ENCODE measurements around the gene MAD1L1. TPM values are rescaled to one million over a fixed set of nuclear protein-coding genes. Genes with fewer than 3 reads are reported as not detected.
"Not testable (repeated sequence)": the region's sequence is repeated elsewhere in the genome, so short reads cannot be mapped to it uniquely, and the experiment has no call there.

Gene MAD1L1
- total RNA-seq, 4 donors from 2014 or later, result 22.3 to 56.6 (median 35.0) TPM

- not testable (repeated sequence) for H3K4me1 ChIP-seq, H3K27me3 ChIP-seq, H3K36me3 ChIP-seq, ATAC-seq, H3K27ac ChIP-seq, H3K4me3 ChIP-seq
- H3K9me3 ChIP-seq, result peaks cover 0 to 11% (median 0%) of the 10 kb centered on the region in 3 donors
- 88 to 90% methylated on average over 1 of the region's 1 CpG for WGBS, 2 donors (ENCODE audit: low coverage in 1 of 2)
Measured at GRCh38 chr7:1829668-1830067, 403.1 kb downstream of the MAD1L1 start.

GRCh38 chr7:1829111-1829510, 403.6 kb downstream of the MAD1L1 start:
- peaks cover 0 to 11% (median 0%) of the 10 kb centered on the region in 3 donors for H3K9me3 ChIP-seq
- ATAC-seq, result no peak
- no peaks in the 10 kb centered on the region for H3K27me3 ChIP-seq
- no peaks in the 10 kb centered on the region for H3K36me3 ChIP-seq
- no peaks in the 10 kb centered on the region for H3K4me1 ChIP-seq
- no peak for TF ChIP-seq POLR2A (IDR thresholded peaks at IDR 0.05)
- TF ChIP-seq, protein P1, sequence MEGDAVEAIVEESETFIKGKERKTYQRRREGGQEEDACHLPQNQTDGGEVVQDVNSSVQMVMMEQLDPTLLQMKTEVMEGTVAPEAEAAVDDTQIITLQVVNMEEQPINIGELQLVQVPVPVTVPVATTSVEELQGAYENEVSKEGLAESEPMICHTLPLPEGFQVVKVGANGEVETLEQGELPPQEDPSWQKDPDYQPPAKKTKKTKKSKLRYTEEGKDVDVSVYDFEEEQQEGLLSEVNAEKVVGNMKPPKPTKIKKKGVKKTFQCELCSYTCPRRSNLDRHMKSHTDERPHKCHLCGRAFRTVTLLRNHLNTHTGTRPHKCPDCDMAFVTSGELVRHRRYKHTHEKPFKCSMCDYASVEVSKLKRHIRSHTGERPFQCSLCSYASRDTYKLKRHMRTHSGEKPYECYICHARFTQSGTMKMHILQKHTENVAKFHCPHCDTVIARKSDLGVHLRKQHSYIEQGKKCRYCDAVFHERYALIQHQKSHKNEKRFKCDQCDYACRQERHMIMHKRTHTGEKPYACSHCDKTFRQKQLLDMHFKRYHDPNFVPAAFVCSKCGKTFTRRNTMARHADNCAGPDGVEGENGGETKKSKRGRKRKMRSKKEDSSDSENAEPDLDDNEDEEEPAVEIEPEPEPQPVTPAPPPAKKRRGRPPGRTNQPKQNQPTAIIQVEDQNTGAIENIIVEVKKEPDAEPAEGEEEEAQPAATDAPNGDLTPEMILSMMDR (IDR thresholded peaks at IDR 0.05), result no peak
- TF ChIP-seq POLR2AphosphoS5 (IDR thresholded peaks at IDR 0.05), result no peak
- no peak for TF ChIP-seq EP300 (IDR thresholded peaks at IDR 0.05)
- no peak overlapping the region for H3K4me3 ChIP-seq
- 94 to 100% methylated on average over 3 to 4 of the region's 22 CpGs for WGBS, 2 donors (ENCODE audit: low coverage in 1 of 2)
- no peak overlapping the region for H3K27ac ChIP-seq

GRCh38 chr7:1828170-1828569, 404.6 kb downstream of the MAD1L1 start:
- not testable (repeated sequence) for H3K4me3 ChIP-seq, ATAC-seq, H3K4me1 ChIP-seq, H3K27ac ChIP-seq, H3K36me3 ChIP-seq, H3K27me3 ChIP-seq
- 100% methylated on average over 3 of the region's 16 CpGs; no CpG with 5 or more reads in 1 of the 2 donors for WGBS, 2 donors (ENCODE audit: low coverage in 1 of 2)
- H3K9me3 ChIP-seq, result peaks cover 0 to 11% (median 0%) of the 10 kb centered on the region in 3 donors

DNA sequence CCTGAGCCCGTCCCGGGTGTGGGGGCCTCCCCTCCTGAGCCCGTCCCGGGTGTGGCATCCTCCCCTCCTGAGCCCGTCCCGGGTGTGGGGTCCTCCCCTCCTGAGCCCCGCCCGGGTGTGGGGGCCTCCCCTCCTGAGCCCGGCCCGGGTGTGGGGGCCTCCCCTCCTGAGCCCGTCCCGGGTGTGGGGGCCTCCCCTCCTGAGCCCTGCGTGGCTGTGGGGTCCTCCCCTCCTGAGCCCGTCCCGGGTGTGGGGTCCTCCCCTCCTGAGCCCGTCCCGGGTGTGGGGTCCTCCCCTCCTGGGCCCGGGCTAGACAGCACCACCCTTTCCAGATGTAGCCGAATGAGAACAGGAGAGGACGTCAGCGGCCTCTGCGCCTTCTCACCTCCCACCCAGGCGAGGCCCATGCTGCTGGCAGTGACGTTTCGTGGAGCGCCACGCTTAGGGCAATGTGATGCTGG, 405.2 kb downstream of the MAD1L1 start:
- H3K4me1 ChIP-seq, H3K27ac ChIP-seq, H3K27me3 ChIP-seq, H3K36me3 ChIP-seq, H3K4me3 ChIP-seq, ATAC-seq: not testable (repeated sequence)
- H3K9me3 ChIP-seq, result peaks cover 0 to 11% (median 0%) of the 10 kb centered on the region in 3 donors
- WGBS, 2 donors (ENCODE audit: low coverage in 1 of 2), result no CpG with 5 or more reads among the region's 27 CpGs

DNA sequence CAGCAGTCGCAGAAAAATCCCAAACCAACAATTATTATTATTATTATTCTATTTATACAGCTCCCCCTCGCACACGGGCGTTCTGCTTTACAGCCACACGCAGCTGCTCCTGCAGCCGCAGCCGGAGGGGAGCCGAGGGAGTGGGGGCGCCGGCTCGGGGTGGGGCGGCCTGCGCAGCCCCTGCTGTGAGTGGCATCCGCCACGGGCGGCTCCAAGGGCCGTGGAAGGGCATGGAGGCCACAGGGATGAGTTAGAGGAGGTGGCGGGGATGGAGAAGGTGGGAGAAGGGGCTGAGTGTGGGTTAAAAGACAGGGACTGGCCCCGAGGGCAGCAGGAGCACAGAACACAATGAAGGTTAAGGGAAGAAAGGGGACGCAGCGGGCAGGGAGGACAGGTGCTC, 405.8 kb downstream of the MAD1L1 start:
- WGBS, 2 donors (ENCODE audit: low coverage in 1 of 2), result 71 to 100% methylated on average over 1 to 3 of the region's 21 CpGs
- not testable (repeated sequence) for H3K4me1 ChIP-seq, H3K36me3 ChIP-seq, H3K27me3 ChIP-seq, H3K4me3 ChIP-seq, ATAC-seq, H3K27ac ChIP-seq
- H3K9me3 ChIP-seq, result peaks cover 0 to 11% (median 0%) of the 10 kb centered on the region in 3 donors

DNA sequence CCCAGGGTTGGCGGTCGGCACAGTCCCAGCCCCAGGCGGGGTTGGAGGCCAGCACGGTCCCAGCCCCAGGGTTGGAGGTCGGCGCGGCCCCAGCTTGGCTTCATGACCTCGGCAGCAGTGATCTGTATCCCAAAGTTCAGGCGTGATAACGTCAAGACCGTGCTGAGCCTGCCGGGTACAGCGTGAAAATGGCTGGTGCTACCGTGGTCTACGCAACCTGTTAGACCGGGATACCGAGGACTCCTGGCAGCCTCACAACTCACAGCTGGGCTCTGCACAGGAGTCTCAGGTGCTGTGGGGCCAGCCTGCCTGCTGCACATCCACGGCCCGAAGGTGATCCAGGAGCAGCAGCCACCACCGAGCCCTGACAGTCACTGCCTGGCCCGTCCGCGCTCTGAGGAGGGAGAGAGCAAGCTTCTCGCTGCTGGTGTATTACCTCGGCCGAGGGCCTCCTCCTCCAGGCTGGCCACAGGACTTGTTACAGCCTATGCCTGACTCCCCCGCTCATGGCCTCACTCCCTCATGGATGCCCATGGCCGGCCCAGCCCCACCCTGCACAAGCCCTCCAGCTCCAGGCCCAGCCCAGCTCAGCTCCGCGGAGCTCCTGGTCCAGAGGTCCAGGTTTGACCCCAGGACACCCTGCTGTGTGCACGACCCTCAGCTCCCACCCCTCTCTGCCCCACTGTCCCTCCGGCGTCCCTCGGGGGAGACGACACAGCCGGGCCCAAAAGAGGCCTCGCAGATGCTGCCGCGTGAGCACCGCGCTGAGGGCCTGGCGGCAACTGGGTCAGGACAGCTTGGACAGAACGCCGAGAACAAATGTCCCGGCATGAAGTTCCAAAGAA, 406.6 kb downstream of the MAD1L1 start:
- H3K36me3 ChIP-seq, result no peaks in the 10 kb centered on the region
- no peak for ATAC-seq
- TF ChIP-seq POLR2AphosphoS5 (IDR thresholded peaks at IDR 0.05) (no peak), POLR2A (IDR thresholded peaks at IDR 0.05) (no peak), EP300 (IDR thresholded peaks at IDR 0.05) (no peak)
- TF ChIP-seq, protein P1 (IDR thresholded peaks at IDR 0.05), result no peak
- no peaks in the 10 kb centered on the region for H3K27me3 ChIP-seq
- H3K4me3 ChIP-seq, result no peak overlapping the region
- H3K27ac ChIP-seq, result no peak overlapping the region
- H3K9me3 ChIP-seq, result peaks cover 0 to 11% (median 0%) of the 10 kb centered on the region in 3 donors
- H3K4me1 ChIP-seq, result no peaks in the 10 kb centered on the region
- no CpG with 5 or more reads among the region's 45 CpGs for WGBS, 2 donors (ENCODE audit: low coverage in 1 of 2)

DNA sequence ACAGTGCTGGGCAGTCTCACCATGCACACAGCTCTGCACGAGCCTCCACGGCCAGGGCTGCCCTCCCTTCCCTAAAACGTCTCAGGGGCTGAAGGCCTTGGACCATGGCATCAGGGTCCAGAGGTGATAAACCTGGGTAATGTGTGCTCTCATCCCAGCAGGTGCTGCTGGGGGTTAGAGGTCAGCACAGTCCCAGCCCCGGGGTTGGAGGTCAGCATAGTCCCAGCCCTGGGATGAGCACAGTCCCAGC, 407.2 kb downstream of the MAD1L1 start:
- no CpG with 5 or more reads among the region's 4 CpGs for WGBS, 2 donors (ENCODE audit: low coverage in 1 of 2)

GRCh38 chr7:1824882-1825646, 407.7 kb downstream of the MAD1L1 start:
- 88% methylated on average over 8 of the region's 28 CpGs; no CpG with 5 or more reads in 1 of the 2 donors for WGBS, 2 donors (ENCODE audit: low coverage in 1 of 2)
- H3K36me3 ChIP-seq, ATAC-seq, H3K4me3 ChIP-seq, H3K27me3 ChIP-seq, H3K9me3 ChIP-seq, H3K27ac ChIP-seq, H3K4me1 ChIP-seq: not testable (repeated sequence)

More for the DNA sequence above, 407.2 kb downstream of the MAD1L1 start:
- peaks cover 0 to 11% (median 0%) of the 10 kb centered on the region in 3 donors for H3K9me3 ChIP-seq
- H3K4me1 ChIP-seq, H3K36me3 ChIP-seq, H3K4me3 ChIP-seq, H3K27me3 ChIP-seq, H3K27ac ChIP-seq: not testable (repeated sequence)
- peak; percentile 28 for ATAC-seq

DNA sequence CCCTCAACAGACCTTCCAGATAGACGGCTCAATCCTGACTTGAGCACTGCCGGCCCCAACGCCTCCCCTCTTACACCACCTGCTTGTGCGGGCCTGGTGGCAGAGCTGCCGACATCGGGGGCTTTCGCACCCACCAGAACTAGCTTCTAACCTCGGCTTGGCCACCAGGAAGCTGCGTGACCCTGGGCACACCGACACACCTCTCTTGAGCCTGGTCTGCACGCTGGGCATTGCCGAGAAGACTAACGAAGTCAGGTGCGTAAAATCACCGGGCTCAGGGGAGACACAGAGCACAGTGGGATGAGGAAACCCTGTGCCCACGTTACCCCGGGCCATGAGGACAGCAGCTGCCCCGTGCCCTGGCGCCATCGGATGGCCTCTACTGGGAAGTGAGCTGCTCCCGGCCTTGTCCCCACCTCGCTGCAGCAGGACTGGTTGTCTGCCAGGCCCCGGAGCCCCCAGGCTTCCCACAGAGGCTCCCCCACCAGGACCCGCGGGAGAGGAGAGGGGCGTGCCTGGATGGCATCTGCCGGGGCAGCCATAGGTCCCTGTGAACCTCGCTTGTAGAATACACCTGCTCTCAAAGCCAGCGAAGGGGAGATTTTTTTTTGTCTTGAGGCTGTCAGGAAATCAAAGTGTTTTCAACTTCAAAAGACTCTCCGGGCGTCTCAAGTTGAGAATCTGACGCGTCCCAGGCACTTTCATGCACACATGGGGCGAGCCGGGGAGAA, 408.4 kb downstream of the MAD1L1 start:
- H3K27ac ChIP-seq, H3K9me3 ChIP-seq, ATAC-seq, H3K4me1 ChIP-seq, H3K27me3 ChIP-seq, H3K36me3 ChIP-seq, H3K4me3 ChIP-seq: not testable (repeated sequence)
- no CpG with 5 or more reads among the region's 35 CpGs for WGBS, 2 donors (ENCODE audit: low coverage in 1 of 2)
